Mesenchymal stem cell (in vitro differentiated cells and primary cell): ENCODE results near the gene CAVIN3.

ENCODE experiments used
- DNase-seq: peaks from one replicate; pipeline ENCODE4 v3.0.0-alpha.2; 2013
- H2AFZ ChIP-seq: one replicate; pipeline ENCODE4 v1.6.1; 2013; ENCODE audit warnings: low read depth, mild to moderate bottlenecking, control low read depth, inconsistent platforms, low read length, moderate library complexity
- H2AK5ac ChIP-seq: 2 replicates; pipeline ENCODE4 v1.6.1; 2013; ENCODE audit warnings: low read length, moderate library complexity, mild to moderate bottlenecking, inconsistent platforms; ENCODE audit not compliant: severe bottlenecking
- H2BK120ac ChIP-seq: one replicate; pipeline ENCODE4 v1.6.1; 2013; ENCODE audit warnings: low read depth, mild to moderate bottlenecking, inconsistent platforms, low read length, moderate library complexity
- H2BK12ac ChIP-seq, 2 experiments: one replicate each; pipeline ENCODE4 v1.6.1; 2013; ENCODE audit warnings: inconsistent platforms in 2 of 2, low read length in 2 of 2, mild to moderate bottlenecking in 2 of 2, moderate library complexity in 2 of 2, control low read depth in 1 of 2
- H2BK15ac ChIP-seq: one replicate; pipeline ENCODE4 v1.6.1; 2013; ENCODE audit warnings: mild to moderate bottlenecking, low read depth, inconsistent platforms; ENCODE audit not compliant: poor library complexity, severe bottlenecking
- H2BK5ac ChIP-seq: 2 replicates; pipeline ENCODE4 v1.6.1; 2013; ENCODE audit warnings: low read depth, mild to moderate bottlenecking, low read length, control low read depth, inconsistent platforms; ENCODE audit not compliant: poor library complexity, severe bottlenecking
- H3K14ac ChIP-seq, 2 experiments: one replicate each; pipeline ENCODE4 v1.6.1; 2013; ENCODE audit warnings: inconsistent platforms in 2 of 2, low read length in 2 of 2, control low read depth in 1 of 2, mild to moderate bottlenecking in 1 of 2, moderate library complexity in 1 of 2
- H3K18ac ChIP-seq, 2 experiments: one replicate each; pipeline ENCODE4 v1.6.1; 2013; ENCODE audit warnings: inconsistent platforms in 2 of 2, low read length in 2 of 2, control low read depth in 1 of 2, low read depth in 1 of 2, mild to moderate bottlenecking in 1 of 2
- H3K23ac ChIP-seq, 2 experiments: one replicate each; pipeline ENCODE4 v1.6.1; 2013; ENCODE audit warnings: inconsistent platforms in 2 of 2, low read length in 2 of 2, mild to moderate bottlenecking in 2 of 2, moderate library complexity in 2 of 2, control low read depth in 1 of 2
- H3K27ac ChIP-seq: 2 replicates; pipeline ENCODE4 v1.5.1; 2013; ENCODE audit warnings: mild to moderate bottlenecking, moderate library complexity, low read length, control low read depth, inconsistent platforms; ENCODE audit not compliant: poor library complexity, severe bottlenecking
- H3K27me3 ChIP-seq, 2 experiments: 2 replicates each; pipeline versions ENCODE4 v1.6.1 to v1.7.0; 2013; ENCODE audit warnings: low read length in 2 of 2, mild to moderate bottlenecking in 2 of 2, moderate library complexity in 2 of 2, control low read depth in 1 of 2, inconsistent platforms in 1 of 2; ENCODE audit not compliant: control insufficient read depth in 1 of 2, insufficient read depth in 1 of 2
- H3K36me3 ChIP-seq, 2 experiments: 2 replicates each; pipeline versions ENCODE4 v1.6.1 to v1.7.0; 2013; ENCODE audit warnings: low read length in 2 of 2, control low read depth in 1 of 2, inconsistent platforms in 1 of 2, low read depth in 1 of 2, mild to moderate bottlenecking in 1 of 2; ENCODE audit not compliant: insufficient read depth in 2 of 2, control insufficient read depth in 1 of 2
- H3K4ac ChIP-seq, 2 experiments: one replicate each; pipeline ENCODE4 v1.6.1; 2013; ENCODE audit warnings: inconsistent platforms in 2 of 2, low read length in 2 of 2, mild to moderate bottlenecking in 2 of 2, moderate library complexity in 2 of 2, control low read depth in 1 of 2, low read depth in 1 of 2
- H3K4me1 ChIP-seq: 2 replicates; pipeline ENCODE4 v1.6.1; 2013; ENCODE audit warnings: low read depth, low read length, control low read depth; ENCODE audit not compliant: control insufficient read depth, insufficient read depth
- H3K4me2 ChIP-seq: 2 replicates; pipeline ENCODE4 v1.6.1; 2013; ENCODE audit warnings: low read length, mild to moderate bottlenecking, inconsistent platforms; ENCODE audit not compliant: poor library complexity, severe bottlenecking
- H3K4me3 ChIP-seq, 2 experiments: 2 replicates each; pipeline versions ENCODE4 v1.5.1 to v1.7.0; 2013; ENCODE audit warnings: low read length in 2 of 2, mild to moderate bottlenecking in 2 of 2, control low read depth in 1 of 2, low read depth in 1 of 2; ENCODE audit not compliant: insufficient read depth in 1 of 2
- H3K79me1 ChIP-seq: replicated peaks from 2 replicates; pipeline ENCODE4 v1.6.1; 2013; ENCODE audit warnings: mild to moderate bottlenecking, control low read depth, low read length, inconsistent platforms; ENCODE audit not compliant: poor library complexity, severe bottlenecking
- H3K9ac ChIP-seq: 2 replicates; pipeline ENCODE4 v1.7.0; 2013; ENCODE audit warnings: mild to moderate bottlenecking, low read length, moderate library complexity
- H3K9me3 ChIP-seq: 2 replicates; pipeline ENCODE4 v1.7.0; 2013; ENCODE audit warnings: mild to moderate bottlenecking, low read length; ENCODE audit not compliant: control insufficient read depth
- H4K8ac ChIP-seq: one replicate; pipeline ENCODE4 v1.6.1; 2013; ENCODE audit warnings: inconsistent platforms, mild to moderate bottlenecking, low read length, moderate library complexity
- H4K91ac ChIP-seq: one replicate; pipeline ENCODE4 v1.6.1; 2013; ENCODE audit warnings: mild to moderate bottlenecking, low read length, inconsistent platforms
- WGBS: methylation state at CpG from one replicate; pipeline ENCODE4 v1.1.7; 2013; ENCODE audit warnings: mixed read lengths; 5-methylcytosine and 5-hydroxymethylcytosine counted together

CAVIN3 gene

GRCh38 chr11:6362185-6362872, 42.0 kb upstream of the CAVIN3 start:
- peak overlapping the region; percentile 30 for H3K9ac ChIP-seq

GRCh38 chr11:6360183-6360582, 39.9 kb upstream of the CAVIN3 start:
- Histone ChIP-seq H3K14ac (no peak overlapping the region), H3K27ac (no peak overlapping the region), H2AK5ac (no peak overlapping the region), H3K9ac (no peak overlapping the region), H2BK120ac (no peak overlapping the region), H3K9me3 (no peaks in the 10 kb centered on the region), H2AFZ (no peak overlapping the region), H4K8ac (no peak overlapping the region), H2BK5ac (no peak overlapping the region), H3K18ac (no peak overlapping the region), H3K36me3 (no peaks in the 10 kb centered on the region), H3K79me1 (no peaks in the 10 kb centered on the region), H3K4me1 (peaks cover 17% of the 10 kb centered on the region), H2BK15ac (no peak overlapping the region), H3K23ac (no peak overlapping the region), H3K4me2 (no peak overlapping the region), H3K4ac (no peak overlapping the region), H4K91ac (no peak overlapping the region), H2BK12ac (no peak overlapping the region), H3K4me3 (no peak overlapping the region), H3K27me3 (no peaks in the 10 kb centered on the region)
- 61% methylated on average over 3 of the region's 3 CpGs for WGBS
- peak; percentile 26 for DNase-seq

More at GRCh38 chr11:6362185-6362872, 42.0 kb upstream of the CAVIN3 start:
- DNase-seq = no peak
- no peak overlapping the region for H3K27ac ChIP-seq
- H3K4me1 ChIP-seq = peaks cover 8% of the 10 kb centered on the region
- H2AFZ ChIP-seq = no peak overlapping the region
- H3K36me3 ChIP-seq = no peaks in the 10 kb centered on the region
- no peak overlapping the region for H3K4ac ChIP-seq
- no peaks in the 10 kb centered on the region for H3K79me1 ChIP-seq
- no peaks in the 10 kb centered on the region for H3K27me3 ChIP-seq
- no peak overlapping the region for H2BK12ac ChIP-seq
- H4K91ac ChIP-seq = no peak overlapping the region
- no peak overlapping the region for H2BK120ac ChIP-seq
- no peak overlapping the region for H3K23ac ChIP-seq
- no peak overlapping the region for H2AK5ac ChIP-seq
- no peak overlapping the region for H3K18ac ChIP-seq
- no peak overlapping the region for H3K4me3 ChIP-seq
- H3K9me3 ChIP-seq = no peaks in the 10 kb centered on the region
- no peak overlapping the region for H2BK15ac ChIP-seq
- H2BK5ac ChIP-seq = no peak overlapping the region
- WGBS = 78% methylated on average over 5 of the region's 5 CpGs
- H3K4me2 ChIP-seq = no peak overlapping the region
- no peak overlapping the region for H3K14ac ChIP-seq
- H4K8ac ChIP-seq = no peak overlapping the region

- WGBS = 54% methylated on average over 8 of the region's 9 CpGs
- H3K9ac ChIP-seq = peak overlapping the region; percentile 81
Observed at GRCh38 chr11:6357222-6357621, 36.9 kb upstream of the CAVIN3 start.

GRCh38 chr11:6356503-6357055, 36.3 kb upstream of the CAVIN3 start:
- Histone ChIP-seq H3K14ac (no peak overlapping the region), H2BK5ac (no peak overlapping the region), H3K9me3 (no peaks in the 10 kb centered on the region), H4K91ac (no peak overlapping the region), H3K27ac (peak overlapping the region; percentile 80), H3K79me1 (no peaks in the 10 kb centered on the region), H3K36me3 (no peaks in the 10 kb centered on the region), H4K8ac (peak overlapping the region; percentile 52), H3K18ac (peak overlapping the region; percentile 8 to 41), H2BK12ac (peak overlapping the region in 1 of 2 experiments; percentile 10), H2AK5ac (no peak overlapping the region), H2BK120ac (no peak overlapping the region), H3K9ac (peak overlapping the region; percentile 59), H2BK15ac (no peak overlapping the region), H3K4me3 (peak overlapping the region in 1 of 2 experiments; percentile 24), H3K23ac (no peak overlapping the region), H3K27me3 (no peaks in the 10 kb centered on the region), H3K4me2 (no peak overlapping the region), H3K4ac (no peak overlapping the region), H2AFZ (peak overlapping the region; percentile 48), H3K4me1 (peaks cover 27% of the 10 kb centered on the region)
- no peak for DNase-seq
- 39% methylated on average over 4 of the region's 4 CpGs for WGBS

More at GRCh38 chr11:6357222-6357621, 36.9 kb upstream of the CAVIN3 start:
- H2AFZ ChIP-seq = no peak overlapping the region
- H3K27me3 ChIP-seq = no peaks in the 10 kb centered on the region
- no peaks in the 10 kb centered on the region for H3K9me3 ChIP-seq
- H2BK12ac ChIP-seq = no peak overlapping the region
- peak overlapping the region; percentile 65 for H3K27ac ChIP-seq
- H3K4me2 ChIP-seq = no peak overlapping the region
- peaks cover 25% of the 10 kb centered on the region for H3K4me1 ChIP-seq
- H3K79me1 ChIP-seq = no peaks in the 10 kb centered on the region
- peak overlapping the region in 1 of 2 experiments; percentile 11 for H3K18ac ChIP-seq
- H4K8ac ChIP-seq = no peak overlapping the region
- peak overlapping the region in 1 of 2 experiments; percentile 24 for H3K4me3 ChIP-seq
- peak; percentile 87 for DNase-seq
- H3K36me3 ChIP-seq = no peaks in the 10 kb centered on the region
- H2BK5ac ChIP-seq = no peak overlapping the region
- H2BK15ac ChIP-seq = no peak overlapping the region
- H3K14ac ChIP-seq = no peak overlapping the region
- no peak overlapping the region for H2AK5ac ChIP-seq
- no peak overlapping the region for H4K91ac ChIP-seq
- no peak overlapping the region for H3K4ac ChIP-seq
- no peak overlapping the region for H3K23ac ChIP-seq
- no peak overlapping the region for H2BK120ac ChIP-seq
